GM12801 (cell line): ENCODE measurements around the gene VWF.

ENCODE experiments used
- TF ChIP-seq, protein P1 (sequence below): IDR thresholded peaks from one replicate; pipeline ENCODE4 v1.5.1; 2011; ENCODE audit warnings: control low read depth; ENCODE audit not compliant: insufficient read length; ENCODE audit errors: extremely low read depth

Gene VWF

GRCh38 chr12:6034596-6034995 lies 89.9 kb downstream of the VWF start:
- TF ChIP-seq, protein P1, sequence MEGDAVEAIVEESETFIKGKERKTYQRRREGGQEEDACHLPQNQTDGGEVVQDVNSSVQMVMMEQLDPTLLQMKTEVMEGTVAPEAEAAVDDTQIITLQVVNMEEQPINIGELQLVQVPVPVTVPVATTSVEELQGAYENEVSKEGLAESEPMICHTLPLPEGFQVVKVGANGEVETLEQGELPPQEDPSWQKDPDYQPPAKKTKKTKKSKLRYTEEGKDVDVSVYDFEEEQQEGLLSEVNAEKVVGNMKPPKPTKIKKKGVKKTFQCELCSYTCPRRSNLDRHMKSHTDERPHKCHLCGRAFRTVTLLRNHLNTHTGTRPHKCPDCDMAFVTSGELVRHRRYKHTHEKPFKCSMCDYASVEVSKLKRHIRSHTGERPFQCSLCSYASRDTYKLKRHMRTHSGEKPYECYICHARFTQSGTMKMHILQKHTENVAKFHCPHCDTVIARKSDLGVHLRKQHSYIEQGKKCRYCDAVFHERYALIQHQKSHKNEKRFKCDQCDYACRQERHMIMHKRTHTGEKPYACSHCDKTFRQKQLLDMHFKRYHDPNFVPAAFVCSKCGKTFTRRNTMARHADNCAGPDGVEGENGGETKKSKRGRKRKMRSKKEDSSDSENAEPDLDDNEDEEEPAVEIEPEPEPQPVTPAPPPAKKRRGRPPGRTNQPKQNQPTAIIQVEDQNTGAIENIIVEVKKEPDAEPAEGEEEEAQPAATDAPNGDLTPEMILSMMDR = no peak

DNA sequence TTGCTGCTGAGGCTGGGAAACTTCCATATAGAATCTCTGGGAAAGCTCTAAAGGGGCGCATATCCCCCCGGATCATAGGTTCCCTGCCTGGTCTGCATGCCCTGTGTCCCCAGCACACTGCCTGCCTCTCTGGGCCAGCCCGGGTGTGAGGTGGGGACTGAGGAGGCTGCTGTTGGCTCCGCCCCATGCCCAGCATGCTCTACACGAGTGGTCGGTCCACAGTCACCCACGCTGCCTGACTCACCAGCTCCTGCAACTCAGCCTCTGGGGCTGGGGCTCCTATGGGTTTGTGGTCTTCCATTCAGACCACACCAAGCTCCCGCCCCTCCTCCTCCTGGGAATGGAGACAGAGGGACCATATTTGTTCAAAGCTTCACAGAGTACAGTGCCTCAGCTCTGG lies 90.9 kb downstream of the VWF start:
- TF ChIP-seq, protein P1 = no peak

GRCh38 chr12:6032726-6033125 lies 91.7 kb downstream of the VWF start:
- TF ChIP-seq, protein P1 = no peak

DNA sequence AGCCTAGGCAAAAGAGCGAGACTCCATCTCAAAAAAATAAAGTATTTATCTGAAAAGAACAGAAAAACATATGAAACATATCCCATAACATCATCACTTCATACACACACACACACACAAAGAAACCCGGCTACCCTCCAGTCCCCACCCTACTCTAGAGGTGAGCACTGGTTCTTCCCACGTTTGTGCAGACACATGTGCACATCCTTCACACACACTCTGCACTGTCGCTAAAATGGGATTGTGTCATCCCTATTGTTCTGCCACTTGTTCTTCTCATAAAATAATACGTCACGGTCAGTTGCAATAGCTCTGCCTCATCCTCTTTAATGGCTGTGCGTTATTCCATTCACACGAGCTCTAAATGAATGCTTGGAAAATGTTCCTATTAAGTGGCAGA lies 93.5 kb downstream of the VWF start:
- TF ChIP-seq, protein P1 = no peak

DNA sequence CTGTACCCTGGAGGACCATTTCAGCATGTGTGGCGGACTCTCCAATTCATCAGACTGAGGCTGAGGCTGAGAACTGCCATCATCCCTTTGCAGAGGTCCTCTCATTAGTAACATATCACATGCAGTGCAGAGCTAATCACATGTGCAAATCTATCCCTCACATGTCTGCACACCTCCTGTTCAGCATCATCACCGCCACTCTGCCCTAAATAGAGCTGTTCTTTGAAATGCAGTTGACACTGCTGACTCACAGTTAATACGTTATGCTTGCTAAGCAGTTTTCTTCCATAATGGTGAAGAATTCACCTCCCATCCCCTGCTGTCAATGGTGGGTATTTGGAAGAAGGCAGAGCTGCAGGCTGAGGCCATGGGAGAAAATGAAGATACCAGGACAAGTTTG lies 94.4 kb downstream of the VWF start:
- TF ChIP-seq, protein P1 = no peak

GRCh38 chr12:6029401-6029800 lies 95.1 kb downstream of the VWF start:
- TF ChIP-seq, protein P1 = no peak

DNA sequence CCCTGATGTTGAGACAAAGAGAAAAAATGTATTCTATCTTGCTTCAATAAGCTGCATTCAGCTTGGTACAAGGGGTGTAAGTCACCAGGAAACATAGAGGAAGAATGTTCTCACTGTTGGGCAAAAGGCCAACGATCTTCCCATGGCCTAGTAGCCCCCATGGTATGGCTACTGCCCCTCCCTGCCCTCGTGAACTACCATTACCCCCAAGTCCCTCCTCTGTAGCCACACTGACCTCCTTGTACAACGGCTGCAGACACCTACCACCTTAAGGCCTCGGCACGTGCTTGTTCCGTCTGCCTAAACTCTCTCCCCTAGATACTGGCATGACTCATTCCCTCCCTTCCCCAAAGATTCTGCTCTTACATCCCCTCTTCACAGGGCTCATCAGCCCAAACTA lies 97.5 kb downstream of the VWF start:
- TF ChIP-seq, protein P1 = no peak

DNA sequence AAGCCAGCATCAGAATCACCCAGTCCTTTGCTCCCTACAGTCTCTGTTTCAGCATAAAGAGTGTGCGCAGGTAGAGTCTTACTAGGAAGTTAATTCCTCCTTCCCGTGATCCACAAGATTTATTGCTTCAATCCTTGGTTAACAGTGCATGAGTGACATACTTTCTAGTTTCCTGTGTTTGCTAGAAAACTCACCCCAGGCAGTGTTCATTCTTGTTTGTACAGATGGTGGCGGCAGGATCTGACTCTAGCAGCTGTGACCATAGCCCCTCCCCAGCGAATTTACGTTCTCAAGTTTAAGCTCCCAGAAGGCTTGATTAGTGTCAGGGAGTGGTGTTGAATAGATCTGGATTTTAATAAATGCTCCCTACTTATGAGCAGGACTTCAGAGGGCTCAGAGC lies 103.5 kb downstream of the VWF start:
- TF ChIP-seq, protein P1 = no peak
